ENCODE results near the gene TMEM185A.
"Not testable (repeated sequence)": the region's sequence is repeated elsewhere in the genome, so short reads cannot be mapped to it uniquely, and the experiment has no call there.

The TMEM185A gene

DNA sequence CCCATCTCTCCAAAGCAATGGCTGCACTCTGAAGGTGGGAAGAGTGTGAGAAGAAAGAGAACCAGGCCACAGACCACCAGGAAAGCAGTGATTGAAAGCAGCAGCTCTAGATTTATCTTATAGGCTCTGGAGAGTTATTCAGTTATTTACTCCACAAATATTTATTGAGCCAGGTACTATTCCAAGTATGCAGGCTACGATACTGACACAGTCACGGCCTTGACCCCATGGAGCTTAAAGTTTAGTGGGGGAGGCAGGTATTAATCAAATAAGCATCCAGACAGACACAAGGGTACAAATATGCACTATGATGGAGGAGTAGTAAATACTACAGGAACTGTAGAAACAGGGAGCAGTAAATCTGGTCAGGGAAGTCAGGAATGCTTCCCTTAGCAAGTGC, 2.8 kb downstream of the TMEM185A start:
- Histone ChIP-seq H3K27ac (no peak overlapping the region), H3K4me3 (no peak overlapping the region)

DNA sequence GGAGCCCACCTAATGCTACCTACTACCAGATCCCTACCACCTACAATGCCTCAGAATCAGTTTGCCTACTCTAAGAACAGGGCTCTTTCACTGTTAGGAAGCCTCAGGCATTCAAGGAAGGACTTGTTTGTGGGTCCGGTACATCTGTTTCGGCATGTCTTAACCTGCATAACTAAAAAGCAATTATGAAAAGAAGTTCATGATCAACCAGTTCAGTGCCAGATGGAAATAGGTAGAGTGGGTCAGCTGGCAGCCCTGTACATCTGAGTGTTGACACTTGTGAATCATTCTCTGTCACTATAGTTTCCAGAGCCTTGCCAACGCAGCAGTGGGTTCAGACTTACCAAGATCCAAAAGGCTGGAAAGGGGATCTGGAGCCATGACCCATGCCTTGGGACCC, 3.3 kb downstream of the TMEM185A start:
- no peak overlapping the region for H3K4me3 ChIP-seq

DNA sequence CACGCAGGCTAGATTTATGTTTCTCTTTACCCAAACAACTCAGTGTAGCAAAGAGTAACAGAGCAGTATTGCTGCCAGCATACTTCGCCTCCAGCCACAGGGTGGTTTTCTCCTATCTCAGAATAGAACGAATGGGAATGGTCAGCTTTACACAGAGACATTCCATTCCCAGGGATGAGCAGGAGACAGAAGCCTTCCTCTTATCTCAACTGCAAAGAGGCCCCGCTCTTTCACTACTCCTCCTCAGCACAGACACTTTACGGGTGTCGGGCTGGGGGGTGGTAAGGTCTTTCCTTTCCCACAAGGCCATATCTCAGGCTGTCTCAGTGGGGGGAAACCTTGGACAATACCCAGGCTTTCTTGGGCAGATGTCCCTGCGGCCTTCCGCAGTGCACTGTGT, 4.8 kb downstream of the TMEM185A start:
- not testable (repeated sequence) for H3K4me3 ChIP-seq, H3K27ac ChIP-seq

More for the DNA sequence above, 3.3 kb downstream of the TMEM185A start:
- H3K27ac ChIP-seq, result no peak overlapping the region

DNA sequence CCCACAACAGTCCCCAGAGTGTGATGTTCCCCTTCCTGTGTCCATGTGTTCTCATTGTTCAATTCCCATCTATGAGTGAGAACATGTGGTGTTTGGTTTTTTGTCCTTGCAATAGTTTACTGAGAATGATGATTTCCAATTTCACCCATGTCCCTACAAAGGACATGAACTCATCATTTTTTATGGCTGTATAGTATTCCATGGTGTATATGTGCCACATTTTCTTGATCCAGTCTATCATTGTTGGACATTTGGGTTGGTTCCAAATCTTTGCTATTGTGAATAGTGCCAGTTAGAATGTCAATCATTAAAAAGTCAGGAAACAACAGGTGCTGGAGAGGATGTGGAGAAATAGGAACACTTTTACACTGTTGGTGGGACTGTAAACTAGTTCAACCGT, 11.9 kb downstream of the TMEM185A start:
- H3K27ac ChIP-seq, result not testable (repeated sequence)

DNA sequence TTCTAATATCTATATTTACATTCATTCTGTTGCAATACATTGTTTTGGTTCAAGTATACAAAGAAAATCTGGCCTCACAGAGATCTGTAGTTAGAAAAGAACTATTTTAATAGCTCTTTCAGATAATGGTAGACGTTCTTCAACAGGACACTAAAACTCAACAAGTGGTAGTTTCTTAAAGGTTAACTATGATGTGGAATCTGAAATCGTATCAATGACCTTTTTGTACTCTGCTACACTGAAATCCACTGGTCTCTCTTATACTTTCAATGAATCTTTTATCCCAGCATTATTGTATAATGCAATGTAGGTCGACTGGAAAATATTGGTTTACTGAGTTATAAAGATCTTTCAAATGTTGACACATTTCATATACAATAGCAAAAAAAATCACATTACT, 12.7 kb downstream of the TMEM185A start:
- Histone ChIP-seq H3K27ac (no peak overlapping the region), H3K4me3 (no peak overlapping the region)

More for the DNA sequence above, 11.9 kb downstream of the TMEM185A start:
- not testable (repeated sequence) for H3K4me3 ChIP-seq

DNA sequence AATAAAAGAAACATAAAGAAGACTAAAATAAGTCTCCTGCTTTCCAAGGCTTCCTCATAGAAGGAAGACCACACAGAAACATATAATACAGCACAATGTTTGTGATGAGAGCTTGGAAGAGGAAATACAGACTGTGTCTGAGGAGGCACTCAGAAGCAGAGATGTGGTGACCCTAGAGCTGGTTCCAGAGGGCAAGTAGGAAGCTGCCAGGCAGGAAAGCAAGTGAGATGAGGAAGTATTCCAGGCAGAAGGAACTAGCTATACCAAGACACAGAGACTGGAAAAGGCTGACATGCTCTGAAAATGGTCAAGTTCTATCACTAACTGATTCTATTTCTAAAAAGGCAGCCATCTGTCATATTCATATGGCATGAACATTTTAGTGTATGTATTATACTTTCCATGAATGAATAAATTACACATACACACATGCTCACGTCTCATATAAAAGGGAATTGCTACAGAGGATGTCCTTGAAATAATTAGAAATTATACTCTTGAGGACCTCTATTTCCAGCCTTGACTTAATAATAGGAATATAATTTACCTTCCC, 19.9 kb downstream of the TMEM185A start:
- Histone ChIP-seq H3K4me3 (no peak overlapping the region), H3K27ac (no peak overlapping the region)

DNA sequence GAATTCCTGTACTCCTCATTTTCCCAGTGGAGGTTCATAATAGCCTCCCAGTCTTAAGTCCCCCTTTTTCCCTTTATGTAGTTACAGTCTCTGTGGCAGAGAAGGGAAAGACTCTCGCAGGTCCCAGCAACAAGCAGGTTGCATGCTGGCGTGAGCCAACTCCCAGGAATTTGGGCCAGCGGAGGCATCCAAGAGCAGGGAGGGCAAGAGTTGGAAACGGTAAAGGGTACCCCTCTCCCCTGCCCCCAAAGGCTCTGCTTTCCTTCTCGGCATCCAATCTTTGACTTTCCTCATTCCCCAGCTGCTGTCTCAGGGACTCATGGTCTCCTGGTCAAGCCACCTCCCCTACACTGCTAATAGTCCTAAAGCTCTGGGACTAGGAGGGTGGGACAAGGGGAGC, 21.1 kb downstream of the TMEM185A start:
- Histone ChIP-seq H3K27ac (no peak overlapping the region), H3K4me3 (no peak overlapping the region)

DNA sequence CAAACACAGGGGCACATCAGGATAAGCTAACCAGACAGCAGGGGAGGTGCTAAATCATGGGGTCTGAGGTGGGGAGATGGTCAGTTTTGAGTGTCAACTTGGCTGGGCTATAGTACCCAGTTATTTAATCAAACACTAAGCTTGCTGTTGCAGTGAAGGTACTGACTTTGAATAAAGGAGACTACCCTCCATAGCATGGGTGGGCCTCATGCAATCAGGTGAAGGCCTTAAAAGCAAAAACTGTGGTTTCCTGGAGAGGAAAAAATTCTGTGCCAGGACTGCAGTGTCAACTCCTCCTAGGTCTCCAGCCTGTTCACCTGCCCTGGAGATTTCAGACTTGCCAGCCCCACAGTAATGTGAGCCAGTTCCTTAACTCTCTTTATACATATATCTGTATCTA, 23.9 kb downstream of the TMEM185A start:
- H3K27ac ChIP-seq, result no peak overlapping the region
- no peak overlapping the region for H3K4me3 ChIP-seq

DNA sequence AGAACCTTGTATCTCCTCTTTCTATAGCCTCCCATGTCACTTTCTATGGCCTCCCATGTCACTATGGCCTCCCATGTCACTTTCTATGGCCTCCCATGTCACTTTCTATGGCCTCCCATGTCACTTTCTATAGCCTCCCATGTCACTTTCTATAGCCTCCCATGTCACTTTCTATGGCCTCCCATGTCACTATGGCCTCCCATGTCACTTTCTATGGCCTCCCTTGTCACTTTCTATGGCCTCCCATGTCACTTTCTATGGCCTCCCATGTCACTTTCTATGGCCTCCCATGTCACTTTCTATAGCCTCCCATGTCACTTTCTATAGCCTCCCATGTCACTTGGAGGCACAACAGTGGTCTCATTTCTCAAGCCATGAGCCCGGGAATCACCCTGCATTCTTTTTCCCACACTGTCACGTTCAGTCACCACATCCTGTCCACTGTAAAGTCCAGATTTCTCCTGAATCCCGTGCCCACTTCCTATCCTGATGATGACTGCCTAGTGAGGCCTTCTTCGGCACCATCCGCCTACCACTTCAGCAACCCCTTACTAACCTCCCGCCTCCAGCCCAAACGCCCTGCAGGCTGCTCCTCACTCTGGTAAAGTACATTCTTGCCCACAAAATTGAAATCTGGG, 26.2 kb downstream of the TMEM185A start:
- H3K4me3 ChIP-seq, H3K27ac ChIP-seq: not testable (repeated sequence)

DNA sequence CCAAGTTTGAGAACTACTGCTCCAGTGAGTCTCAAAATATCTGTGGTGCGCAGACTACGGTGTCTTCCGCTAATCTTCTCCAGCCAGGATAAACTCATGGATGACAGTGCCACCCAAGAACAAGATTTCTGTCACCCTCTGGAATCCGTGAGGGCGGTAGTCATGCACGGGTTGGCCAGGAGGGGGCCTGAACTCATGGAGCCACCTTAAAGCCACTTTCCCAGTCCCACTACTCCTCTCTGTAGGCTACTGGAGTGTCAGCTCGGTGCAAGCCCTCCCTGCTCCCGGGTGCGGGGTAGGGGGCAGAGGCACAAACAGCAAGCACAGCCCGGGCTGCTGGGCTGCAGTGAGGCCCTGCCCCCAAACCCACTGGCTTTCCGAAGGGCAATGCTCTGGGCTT, 33.0 kb downstream of the TMEM185A start:
- not testable (repeated sequence) for H3K4me3 ChIP-seq, H3K27ac ChIP-seq

DNA sequence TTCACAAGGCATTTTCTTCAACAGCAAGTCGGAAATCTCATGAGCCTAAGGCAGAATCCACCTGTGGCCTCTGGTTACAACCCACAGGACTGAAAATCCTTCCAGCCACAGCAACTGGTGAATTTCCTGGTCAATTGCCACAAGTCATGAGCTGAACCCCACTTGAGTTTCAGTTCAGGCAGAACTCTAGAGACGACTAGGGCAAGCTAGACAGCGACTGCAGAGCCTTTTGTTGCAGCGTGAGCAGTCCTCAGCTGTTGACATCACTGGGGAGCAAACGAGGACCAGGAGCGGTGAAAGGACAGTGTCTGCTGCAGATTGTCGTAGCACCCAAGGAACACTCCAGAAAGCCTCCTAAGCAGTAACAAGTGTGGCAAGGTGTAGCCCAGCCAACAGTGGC, 35.6 kb downstream of the TMEM185A start:
- H3K27ac ChIP-seq, H3K4me3 ChIP-seq: not testable (repeated sequence)

DNA sequence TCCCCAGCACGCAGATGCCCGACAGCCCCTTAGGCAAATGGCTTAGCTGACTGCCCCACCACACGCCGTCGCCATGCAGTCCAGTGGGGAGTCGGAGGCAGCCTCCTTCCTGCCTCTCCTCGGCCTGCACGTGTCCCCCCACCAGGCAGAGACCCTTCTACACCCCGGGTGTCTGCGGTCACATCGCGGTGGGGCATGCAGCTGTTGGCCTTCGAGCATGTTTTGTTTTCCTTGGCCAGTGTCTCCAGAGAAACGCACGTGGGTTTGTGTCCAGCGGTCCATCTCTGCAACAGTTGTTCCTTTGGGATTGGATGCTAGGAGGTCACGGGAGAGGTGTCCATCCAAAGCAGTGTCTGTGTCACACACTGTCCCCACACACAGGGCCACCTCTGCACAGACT, 36.4 kb downstream of the TMEM185A start, which contains the start of gene HSFX2:
Gene HSFX2, minus strand, starts transcription at position 101 of the 400 bp plus-strand sequence. CDS start 614 bp downstream, outside the sequence.
- not testable (repeated sequence) for H3K4me3 ChIP-seq, H3K27ac ChIP-seq

DNA sequence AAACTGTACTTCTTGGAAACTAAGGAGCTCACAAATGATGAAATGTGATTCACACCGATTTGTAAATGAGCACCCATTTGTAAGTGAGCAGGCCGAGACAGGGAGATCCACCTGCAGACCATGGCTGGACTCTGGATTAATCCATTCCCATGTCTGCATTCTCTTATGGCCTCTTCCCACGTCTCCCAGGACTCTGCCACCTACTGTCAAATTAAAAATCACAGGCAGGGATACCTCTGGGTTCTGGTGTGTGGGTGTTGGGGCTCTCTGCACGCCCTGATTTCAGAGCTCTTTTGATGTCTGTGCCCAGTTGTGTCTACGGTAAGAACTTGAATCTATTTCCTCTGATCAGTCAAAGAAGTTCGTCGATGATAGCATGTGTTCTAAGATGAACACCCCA, 40.6 kb downstream of the TMEM185A start:
- not testable (repeated sequence) for H3K27ac ChIP-seq, H3K4me3 ChIP-seq

DNA sequence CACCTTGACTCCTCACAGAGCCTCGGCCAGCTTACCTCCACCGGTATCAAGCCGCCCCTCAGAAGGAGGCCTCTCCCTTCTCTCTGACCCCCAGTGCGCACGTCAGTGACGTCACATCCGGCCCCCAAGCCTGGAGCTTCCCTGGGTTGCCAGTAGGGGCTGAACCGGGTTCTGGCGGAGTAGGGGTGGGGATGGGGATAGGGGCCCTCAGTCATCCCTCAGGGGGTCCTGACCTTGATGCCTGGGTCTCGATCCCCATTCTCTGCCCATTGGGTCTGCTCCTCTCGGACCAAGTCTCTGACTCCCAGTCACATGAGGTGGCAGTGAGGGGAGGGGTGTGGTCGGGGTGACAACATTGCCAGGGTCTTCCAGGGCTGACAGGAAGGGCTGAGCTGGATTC, 44.2 kb downstream of the TMEM185A start, which contains the start of gene MAGEA9B:
Gene MAGEA9B, minus strand, starts transcription at position 101 of the 400 bp plus-strand sequence. CDS start 4,280 bp downstream, outside the sequence.
- not testable (repeated sequence) for H3K4me3 ChIP-seq, H3K27ac ChIP-seq

DNA sequence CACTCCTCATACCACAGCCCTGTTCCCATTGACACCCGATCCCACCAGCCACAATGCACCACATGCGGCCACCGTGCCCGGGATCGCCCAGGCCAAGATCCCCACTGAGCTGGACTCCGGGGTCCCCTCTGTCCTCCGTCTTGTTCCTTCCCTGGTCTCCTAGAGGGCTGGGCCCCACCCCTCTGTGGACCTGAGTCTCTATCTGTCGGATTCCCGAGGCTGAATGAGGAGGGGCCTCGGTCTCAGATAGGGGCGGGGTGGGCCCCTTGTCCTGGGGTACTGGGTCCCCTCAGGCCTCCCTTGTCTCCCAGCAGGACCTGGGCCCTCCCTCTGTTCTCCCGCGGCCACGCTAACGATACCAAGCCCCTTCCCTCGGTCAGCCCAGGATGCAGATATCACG, 46.0 kb downstream of the TMEM185A start:
- not testable (repeated sequence) for H3K27ac ChIP-seq, H3K4me3 ChIP-seq

DNA sequence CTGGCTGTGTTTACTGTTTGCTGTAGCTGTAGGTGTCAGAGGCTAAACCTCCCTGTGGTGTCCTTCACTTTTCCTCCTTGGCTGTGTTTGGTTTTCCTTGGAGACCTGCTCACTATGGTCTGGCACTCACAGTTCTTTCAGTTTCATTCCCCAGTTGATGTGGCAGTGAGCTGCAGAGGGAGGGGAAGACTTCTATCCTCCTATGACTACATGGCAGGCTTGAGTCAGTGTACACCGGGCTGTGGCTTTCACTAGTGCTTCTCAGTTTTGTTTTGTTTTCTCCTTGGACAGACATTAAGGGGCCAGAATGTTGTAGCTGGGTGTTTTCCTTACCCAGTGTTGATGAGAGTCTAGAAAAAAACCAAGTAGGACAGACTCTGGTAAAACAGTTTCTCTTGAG, 58.1 kb downstream of the TMEM185A start:
- H3K4me3 ChIP-seq, H3K27ac ChIP-seq: not testable (repeated sequence)

DNA sequence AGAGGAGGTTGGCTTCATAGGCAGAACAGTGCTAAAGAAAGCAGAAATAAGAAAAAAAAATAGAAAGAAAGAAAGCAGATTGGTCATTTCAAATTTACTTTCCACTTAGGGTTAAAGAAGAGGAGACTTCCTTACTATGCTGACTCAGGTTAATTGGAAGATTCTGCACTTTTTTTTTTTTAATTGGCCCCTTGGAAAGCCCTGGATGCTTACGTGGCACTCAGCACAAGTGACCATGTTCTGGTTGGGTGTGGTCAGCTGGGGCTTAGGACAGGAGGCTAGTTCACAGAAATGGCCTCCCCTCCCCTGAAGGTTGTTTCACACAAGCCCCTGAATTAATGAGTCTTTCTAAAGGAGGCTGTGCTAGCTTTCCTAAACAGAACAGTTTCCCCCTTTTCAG, 58.8 kb downstream of the TMEM185A start:
- no peak overlapping the region for H3K4me3 ChIP-seq
- H3K27ac ChIP-seq, result no peak overlapping the region

DNA sequence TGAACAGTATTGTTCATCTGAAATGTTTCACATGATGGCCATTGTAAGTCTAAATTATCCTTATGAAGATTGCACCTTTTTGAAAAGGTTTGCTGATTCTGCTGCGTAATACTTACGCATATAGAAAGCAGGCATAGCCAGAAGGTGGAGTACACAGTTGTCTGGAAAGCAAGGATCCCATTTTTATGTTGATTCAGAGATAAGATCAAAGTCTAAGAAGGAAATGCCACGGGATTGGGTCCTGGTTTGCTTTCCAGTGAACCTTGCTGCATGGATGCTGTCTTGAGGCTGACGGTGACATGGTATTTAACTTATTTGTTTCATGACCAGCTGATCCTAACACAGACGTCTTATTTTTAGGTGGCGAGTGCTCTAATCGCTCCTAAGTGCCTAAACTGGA, 59.8 kb downstream of the TMEM185A start:
- Histone ChIP-seq H3K4me3 (no peak overlapping the region), H3K27ac (no peak overlapping the region)

DNA sequence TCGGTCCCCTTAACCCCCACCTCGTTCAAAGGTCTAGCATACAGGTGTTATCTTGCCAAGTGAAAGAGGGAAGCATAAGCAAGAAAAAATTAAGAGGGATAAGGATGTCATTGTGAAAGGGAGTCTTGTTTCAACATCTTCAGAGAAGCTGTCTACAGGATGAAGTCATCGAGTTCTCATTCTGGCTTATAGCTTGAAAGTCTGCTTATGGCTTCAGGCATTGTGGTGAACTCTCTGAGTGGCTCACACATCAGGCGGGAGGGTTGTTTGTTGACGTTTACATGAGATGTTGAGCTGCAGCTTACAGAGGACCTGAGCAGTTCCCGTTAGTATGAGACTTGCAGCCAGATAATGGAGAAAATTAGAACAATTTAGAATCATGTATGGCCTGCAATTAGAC, 60.9 kb downstream of the TMEM185A start:
- H3K4me3 ChIP-seq, result no peak overlapping the region
- no peak overlapping the region for H3K27ac ChIP-seq

DNA sequence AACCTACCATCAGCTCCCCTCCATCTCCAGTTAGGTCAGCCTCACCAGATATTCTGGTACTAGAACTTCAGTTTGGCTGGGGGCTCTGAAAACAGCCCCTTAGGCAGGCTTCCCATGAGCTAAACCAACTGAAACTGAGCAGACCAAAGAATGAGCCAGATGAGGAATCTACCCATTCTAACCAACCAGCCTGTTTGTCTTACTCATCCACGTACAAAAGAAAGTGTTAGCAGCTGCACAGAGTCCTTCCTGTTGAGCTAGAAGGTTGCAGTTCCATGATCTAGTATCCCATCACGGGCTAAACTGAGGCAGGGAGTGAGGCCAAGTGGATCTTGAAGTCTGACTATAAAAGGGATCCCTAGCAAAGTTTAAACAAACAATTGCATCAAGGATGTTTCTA, 61.8 kb downstream of the TMEM185A start:
- Histone ChIP-seq H3K27ac (no peak overlapping the region), H3K4me3 (no peak overlapping the region)

DNA sequence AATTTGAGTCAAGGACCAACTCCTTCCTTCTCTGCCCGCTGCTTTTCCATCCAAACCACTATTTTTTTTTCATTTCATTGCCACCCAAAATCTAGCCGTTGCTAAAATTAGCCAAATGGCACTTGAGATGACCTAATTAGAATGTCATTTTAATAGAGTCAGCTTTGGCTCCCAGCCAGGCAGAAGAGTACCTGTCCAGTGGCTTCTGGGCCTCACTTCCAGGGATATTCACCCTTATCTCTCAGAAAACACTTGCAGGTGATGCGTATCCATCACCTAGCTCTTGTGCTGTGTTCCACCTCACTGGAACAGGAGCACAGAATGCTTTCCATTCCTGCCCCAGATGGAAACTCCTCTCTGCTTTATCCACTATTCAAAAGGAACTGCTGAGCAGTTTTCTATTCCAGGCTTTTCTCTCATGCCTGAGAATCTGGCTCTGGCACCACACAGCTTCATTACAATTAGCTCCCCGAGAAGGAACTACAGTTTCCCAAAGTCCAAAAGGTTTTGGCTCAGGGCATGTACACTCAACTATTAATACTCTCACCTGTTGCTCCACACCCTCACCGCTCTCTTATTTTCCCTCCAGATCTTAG, 62.8 kb downstream of the TMEM185A start:
- Histone ChIP-seq H3K4me3 (no peak overlapping the region), H3K27ac (no peak overlapping the region)

Measured in skin epidermis (tissue), 12 donors.